GM12872 (cell line): ENCODE measurements around the gene HNF1A.

Experiments
- TF ChIP-seq, protein P1 (sequence below): IDR thresholded peaks from 3 replicates; pipeline ENCODE4 v1.5.1; 2011; ENCODE audit warnings: low read depth, mild to moderate bottlenecking, low read length, moderate library complexity; ENCODE audit not compliant: insufficient read depth

The HNF1A gene

DNA sequence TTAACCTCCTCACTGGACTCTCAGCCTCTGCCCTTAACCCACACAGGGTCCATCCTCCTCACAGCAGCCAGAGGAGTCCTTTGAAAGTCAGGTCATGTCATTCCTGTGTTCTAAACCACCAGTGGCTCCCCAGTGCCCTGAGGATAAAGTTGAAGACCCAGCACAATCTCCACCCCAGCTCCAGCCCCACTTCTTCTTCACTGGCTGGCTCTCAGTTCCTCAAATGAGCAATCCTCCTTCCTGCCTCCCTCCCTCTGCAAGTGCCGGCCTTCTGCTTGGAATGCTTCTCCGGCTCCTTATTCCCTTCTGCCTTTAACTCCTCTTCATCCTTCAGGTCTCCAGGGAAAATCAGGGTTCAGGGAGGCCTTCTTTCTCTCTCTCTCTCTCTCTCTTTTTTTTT lies 42.1 kb upstream of the HNF1A start:
- TF ChIP-seq, protein P1, sequence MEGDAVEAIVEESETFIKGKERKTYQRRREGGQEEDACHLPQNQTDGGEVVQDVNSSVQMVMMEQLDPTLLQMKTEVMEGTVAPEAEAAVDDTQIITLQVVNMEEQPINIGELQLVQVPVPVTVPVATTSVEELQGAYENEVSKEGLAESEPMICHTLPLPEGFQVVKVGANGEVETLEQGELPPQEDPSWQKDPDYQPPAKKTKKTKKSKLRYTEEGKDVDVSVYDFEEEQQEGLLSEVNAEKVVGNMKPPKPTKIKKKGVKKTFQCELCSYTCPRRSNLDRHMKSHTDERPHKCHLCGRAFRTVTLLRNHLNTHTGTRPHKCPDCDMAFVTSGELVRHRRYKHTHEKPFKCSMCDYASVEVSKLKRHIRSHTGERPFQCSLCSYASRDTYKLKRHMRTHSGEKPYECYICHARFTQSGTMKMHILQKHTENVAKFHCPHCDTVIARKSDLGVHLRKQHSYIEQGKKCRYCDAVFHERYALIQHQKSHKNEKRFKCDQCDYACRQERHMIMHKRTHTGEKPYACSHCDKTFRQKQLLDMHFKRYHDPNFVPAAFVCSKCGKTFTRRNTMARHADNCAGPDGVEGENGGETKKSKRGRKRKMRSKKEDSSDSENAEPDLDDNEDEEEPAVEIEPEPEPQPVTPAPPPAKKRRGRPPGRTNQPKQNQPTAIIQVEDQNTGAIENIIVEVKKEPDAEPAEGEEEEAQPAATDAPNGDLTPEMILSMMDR = no peak

GRCh38 chr12:120938496-120938895 lies 39.8 kb upstream of the HNF1A start:
- TF ChIP-seq, protein P1 = no peak

DNA sequence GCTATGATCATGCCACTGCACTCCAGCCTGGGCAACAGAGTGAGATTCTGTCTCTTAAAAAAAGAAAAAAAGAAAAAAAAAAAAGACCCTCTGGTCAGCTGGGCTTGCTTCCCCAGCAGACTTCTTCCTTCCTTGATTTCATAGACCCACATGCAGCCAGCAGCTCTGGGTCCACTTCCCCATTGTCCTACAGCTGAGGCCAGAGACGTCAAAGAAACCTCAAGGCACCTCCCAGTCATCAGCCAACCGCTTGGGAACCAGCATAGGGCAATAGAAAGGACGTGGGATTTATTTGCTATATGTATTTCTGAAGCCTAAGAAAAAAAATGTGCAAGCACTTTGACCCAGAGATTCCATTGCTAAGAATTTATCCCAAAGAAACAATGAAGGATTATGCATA lies 38.8 kb upstream of the HNF1A start:
- TF ChIP-seq, protein P1 = no peak

GRCh38 chr12:120940006-120940405 lies 38.3 kb upstream of the HNF1A start:
- TF ChIP-seq, protein P1 = no peak

DNA sequence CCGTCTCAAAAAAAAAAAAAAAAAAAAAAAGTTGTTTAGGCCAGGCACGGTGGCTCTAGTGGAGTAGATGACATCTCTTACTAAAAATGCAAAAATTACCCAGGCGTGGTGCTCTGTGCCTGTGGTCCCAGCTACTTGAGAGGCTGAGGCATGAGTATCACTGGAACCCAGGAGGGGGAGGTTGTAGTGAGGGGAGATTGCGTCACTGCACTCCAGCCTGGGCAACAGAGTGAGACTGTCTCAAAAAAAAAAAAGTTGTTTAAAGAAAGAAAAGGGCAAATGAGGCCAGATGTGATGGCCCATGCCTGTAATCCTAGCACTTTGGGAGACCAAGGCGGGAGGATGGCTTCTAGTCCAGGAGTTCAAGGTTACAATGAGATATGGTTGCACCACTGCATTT lies 37.5 kb upstream of the HNF1A start:
- TF ChIP-seq, protein P1 = no peak

DNA sequence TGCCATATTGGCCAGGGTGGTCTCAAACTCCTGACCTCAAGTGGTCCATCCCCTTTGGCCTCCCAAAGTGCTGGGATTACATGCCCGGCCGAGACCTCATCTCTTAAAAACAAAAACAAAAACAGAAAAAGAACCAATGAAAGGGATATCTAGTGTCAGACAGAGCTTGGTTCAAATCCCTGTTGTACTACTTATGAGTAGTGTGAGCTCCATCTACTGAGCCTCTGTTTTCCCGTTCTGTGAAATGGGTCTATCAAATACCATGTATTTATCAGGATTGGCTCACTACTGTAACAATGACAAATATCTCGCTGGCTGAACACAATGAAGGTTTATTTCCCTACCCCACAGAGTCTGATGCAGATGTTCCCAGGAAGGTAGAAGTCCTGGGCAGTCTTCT lies 36.9 kb upstream of the HNF1A start:
- TF ChIP-seq, protein P1 = no peak

- TF ChIP-seq, protein P1 = no peak
Observed at GRCh38 chr12:120941846-120942405, 36.4 kb upstream of the HNF1A start.
